Amniotic epithelial cell (primary cell): ENCODE results near the gene INO80D.
"Not testable (repeated sequence)": the region's sequence is repeated elsewhere in the genome, so short reads cannot be mapped to it uniquely, and the experiment has no call there.

ENCODE experiments used
- DNase-seq: peaks from one replicate; pipeline ENCODE4 v3.0.0-alpha.2; 2010; ENCODE audit warnings: low read depth

Gene INO80D

DNA sequence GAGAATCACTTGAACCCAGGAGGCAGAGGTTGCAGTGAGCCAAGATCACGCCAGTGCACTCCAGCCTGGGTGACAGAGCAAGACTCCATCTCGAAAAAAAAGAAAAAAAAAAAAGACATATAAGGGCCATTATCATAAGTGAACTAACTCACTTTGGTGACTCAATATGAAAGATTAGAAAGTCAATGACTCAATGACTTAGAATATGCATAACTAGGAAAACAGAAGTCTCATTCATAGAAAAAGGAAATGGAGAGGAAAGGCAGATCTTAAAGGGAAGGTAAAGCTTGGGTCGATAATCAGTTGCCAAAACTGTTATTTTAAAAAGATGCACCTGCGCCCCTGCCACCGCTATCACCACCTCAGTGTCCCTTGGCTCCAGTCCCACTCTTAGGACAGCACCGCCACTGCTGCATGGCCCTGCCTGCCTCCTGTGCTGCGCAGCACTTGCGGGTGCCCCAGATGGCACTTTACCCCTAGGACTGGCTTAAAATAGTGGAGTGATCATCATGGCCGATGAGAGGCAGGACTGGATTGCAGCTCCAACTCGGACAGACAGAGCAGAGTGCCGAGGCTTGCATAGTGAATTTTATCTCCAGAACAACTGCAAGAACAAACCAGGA is 54.7 kb downstream of the INO80D start:
- DNase-seq = peak; percentile 51

GRCh38 chr2:206028101-206028500 is 57.9 kb downstream of the INO80D start:
- peak; percentile 58 for DNase-seq

GRCh38 chr2:206023183-206023582 is 62.8 kb downstream of the INO80D start:
- peak; percentile 21 for DNase-seq

GRCh38 chr2:206020171-206020570 is 65.8 kb downstream of the INO80D start:
- no peak for DNase-seq

- not testable (repeated sequence) for DNase-seq
Observed at GRCh38 chr2:206015746-206016145, 70.2 kb downstream of the INO80D start.

DNA sequence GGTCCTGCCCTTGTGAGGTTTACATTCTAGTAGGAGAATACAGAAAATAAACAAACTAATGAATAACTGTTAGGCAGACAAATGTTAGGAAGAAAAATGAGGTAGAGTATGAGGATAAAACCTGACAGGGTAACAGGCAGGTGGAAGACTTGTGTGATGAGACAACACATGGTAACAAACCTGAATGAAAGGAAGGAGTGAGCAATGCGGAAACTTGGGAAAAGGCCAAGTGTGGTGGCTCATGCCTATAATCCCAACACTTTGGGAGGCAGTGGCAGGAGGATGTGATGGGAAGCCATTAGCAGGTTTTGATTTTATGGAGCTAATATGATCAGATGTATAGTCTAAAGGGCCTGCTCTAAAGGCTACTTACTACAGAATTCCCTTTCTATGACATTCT is 74.2 kb downstream of the INO80D start:
- DNase-seq = no peak

- no peak for DNase-seq
Observed at GRCh38 chr2:206011018-206011614, 74.9 kb downstream of the INO80D start.

GRCh38 chr2:206004004-206004693 is 81.8 kb downstream of the INO80D start:
- DNase-seq = peak; percentile 28

GRCh38 chr2:206002440-206002839 is 83.5 kb downstream of the INO80D start:
- no peak for DNase-seq

DNA sequence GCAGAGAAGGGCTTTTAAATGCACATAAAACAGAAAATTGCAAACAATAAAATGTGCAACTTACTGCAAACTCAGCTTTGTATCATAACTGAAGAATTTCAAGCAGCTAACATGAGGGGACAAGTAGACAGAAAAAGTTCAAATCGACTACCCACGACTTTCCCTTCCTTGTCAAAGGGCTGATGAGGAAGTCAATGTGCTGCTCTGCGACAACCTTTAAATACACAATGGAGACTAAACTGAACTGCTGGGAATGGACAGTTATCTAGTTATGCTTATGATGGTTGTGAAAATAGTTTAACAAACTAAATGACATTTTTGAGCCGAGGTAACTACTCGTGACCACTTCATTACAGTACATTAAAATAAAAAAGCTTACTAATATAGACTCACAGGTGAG is 84.1 kb downstream of the INO80D start:
- no peak for DNase-seq

GRCh38 chr2:206000776-206001175 is 85.2 kb downstream of the INO80D start:
- no peak for DNase-seq

DNA sequence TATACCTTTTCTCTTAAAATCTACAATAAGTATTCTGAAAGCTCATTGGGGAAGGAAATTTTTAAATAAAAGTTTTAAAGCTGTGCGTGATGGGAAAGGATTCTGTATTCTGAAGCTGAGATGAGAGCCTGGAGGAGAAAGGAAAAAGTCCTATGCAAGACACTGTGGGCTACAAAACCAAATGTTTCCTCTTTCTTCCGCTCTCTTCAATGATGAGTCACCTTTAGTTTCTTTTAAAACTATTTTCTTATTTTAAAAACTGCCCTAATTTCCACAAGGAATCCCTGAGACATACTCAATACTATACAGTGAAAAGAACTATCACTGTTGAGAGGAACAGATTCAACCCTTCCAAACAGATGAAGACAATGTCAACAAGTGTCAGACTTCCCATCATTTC is 87.4 kb downstream of the INO80D start:
- no peak for DNase-seq

GRCh38 chr2:205996161-205996560 is 89.8 kb downstream of the INO80D start:
- DNase-seq = peak; percentile 62

- DNase-seq = no peak
Observed at GRCh38 chr2:205995260-205995659, 90.7 kb downstream of the INO80D start.

DNA sequence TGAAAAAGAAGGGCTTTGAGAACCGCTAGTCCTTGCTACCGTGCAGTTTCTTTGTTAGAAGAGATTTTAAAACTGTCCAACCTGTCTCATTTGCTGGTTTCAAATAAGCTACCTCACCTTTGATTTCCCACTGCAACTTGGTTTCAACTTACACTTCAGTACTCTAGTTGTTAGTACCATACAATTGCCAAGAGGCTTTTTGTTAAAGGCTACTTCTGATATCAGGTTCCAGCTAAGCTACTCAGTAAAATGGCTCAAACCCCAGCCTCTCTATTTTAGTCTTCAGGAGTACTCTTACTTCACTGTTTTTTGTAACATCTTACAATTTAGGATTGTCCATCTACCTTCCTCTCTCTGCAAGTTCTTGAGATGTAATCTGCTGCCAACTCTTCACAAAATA is 91.6 kb downstream of the INO80D start:
- no peak for DNase-seq

DNA sequence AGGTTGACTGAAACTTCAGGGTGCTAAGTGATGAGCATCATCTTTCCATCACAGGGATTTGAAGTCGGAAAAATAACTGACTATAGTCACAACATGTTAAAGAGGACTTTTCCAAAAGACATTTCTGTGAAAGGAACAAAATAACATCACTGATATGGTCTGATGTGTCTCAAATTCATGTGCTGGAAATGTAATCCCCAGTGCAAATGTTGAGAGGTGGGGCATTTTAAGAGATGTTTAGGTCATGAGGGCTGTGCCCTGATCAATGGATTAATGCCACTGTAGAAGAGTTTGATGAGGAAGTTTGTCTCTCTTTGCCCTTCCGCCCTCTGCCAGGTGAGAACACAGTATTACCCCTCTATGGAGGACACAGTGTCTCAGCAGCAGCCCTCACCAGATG is 95.9 kb downstream of the INO80D start:
- DNase-seq = no peak

DNA sequence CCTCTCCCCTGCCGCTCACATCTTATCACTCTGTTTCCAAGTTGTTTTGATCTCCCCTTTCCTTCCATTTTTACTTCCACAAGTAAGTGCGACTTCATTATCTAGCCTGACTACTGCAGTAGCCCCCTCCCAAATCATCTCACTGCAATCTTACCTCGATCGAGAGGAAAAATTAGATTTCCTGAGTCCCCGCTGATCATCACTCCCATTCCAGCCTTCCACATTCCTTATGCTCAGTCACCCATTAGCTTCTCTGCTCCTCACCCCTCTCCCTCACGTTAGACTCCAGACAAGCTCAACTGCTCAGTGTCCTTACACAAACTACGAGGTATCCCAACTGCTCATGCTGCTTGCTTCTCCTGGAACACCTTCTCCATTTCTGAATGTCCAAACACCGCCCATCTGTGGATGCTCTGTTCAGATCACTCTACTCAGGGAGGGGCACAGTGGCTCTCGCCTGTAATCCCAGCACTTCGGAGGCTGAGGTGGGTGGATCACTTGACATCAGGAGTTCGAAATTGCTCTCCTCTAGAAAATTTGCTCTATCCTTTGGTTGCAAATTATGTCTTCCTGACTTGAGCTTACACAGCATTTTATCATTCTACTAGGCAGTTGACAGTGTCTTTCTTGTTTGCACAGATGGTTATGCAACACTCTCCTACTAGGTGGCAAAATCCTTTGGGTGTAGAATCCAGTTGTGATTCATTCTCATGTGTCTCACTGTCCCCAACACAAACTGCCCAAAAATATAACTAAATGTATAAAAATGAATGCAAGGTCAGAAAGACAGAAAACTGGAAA is 96.5 kb downstream of the INO80D start:
- DNase-seq = peak; percentile 16

DNA sequence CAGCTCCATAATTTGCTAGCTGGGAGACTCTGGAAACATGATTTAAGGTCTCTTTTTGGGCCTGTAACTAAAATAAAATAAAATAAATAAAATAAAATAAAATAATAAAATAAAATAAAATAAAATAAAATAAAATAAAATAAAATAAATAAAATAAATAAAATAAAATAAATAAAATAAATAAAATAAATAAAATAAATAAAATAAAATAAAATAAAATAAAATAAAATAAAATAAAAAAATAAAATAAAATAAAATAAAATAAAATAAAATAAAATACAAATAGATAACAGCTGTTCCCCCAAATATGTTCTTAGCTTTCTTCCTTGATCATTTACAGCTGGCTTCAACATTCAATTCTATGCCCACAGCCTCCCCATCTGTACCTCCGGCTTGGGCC is 97.3 kb downstream of the INO80D start:
- DNase-seq = not testable (repeated sequence)

DNA sequence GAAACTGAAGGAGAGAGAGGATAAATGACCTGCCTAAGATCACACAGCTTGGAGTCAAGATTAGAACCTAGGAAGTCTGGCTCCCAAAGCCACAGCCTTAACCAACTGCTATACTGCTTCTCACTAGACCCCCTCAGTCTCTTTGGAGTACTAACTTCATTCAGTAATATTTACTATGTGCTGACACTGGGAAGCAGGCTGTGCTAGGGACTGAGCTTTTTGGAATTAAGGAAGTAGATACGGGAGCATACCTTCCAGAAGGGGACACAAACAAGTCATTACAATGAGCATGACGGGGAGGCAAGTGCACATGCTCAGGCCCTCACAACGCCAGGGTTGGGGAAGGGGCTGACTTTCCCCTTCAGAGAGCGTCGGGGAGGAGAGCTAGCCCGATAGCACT is 97.7 kb downstream of the INO80D start:
- no peak for DNase-seq

- not testable (repeated sequence) for DNase-seq
Observed at GRCh38 chr2:205986334-205986733, 99.6 kb downstream of the INO80D start.

GRCh38 chr2:205984381-205984780 is 101.6 kb downstream of the INO80D start:
- no peak for DNase-seq

DNA sequence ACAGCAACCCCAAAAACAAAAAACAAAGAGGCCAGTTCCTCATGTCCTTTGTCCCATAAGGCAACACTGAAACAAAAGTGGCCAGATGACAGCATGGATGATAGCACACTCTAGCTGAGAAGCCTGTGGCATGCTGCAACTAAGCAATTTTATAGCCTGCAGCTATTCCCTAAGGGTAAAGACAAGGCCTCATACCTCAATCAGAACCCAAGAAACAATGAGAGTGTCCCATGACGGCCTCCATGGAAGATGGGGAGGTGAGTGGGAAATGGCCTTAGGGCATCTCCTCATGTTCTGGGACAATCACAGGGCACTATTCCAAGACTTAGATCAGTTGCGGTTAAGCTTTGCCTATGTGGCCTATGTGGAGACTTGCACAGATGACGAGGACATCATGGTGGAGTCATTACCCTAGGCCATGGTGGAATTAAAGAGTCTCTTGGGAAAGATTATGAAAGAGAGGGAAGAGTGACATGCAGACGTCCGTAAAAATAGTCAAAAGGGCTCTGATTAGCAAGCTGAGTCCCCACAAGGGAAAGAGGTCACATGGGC is 103.1 kb downstream of the INO80D start:
- DNase-seq = no peak
